VCaP (cell line): ENCODE data around the gene LYST.

Experiments used
- H3K27ac ChIP-seq: fragments of 450-650 bp; 2 replicates; pipeline ENCODE4 v1.5.1; 2017
- CTCF ChIP-seq: fragments of 450-650 bp; conservative IDR thresholded peaks from 2 replicates; pipeline ENCODE4 v1.5.1; 2017; ENCODE audit warnings: mild to moderate bottlenecking, moderate library complexity

The LYST gene

GRCh38 chr1:235736263-235736662 lies 130.4 kb downstream of the LYST start:
- H3K27ac ChIP-seq = no peak overlapping the region
- no peak for TF ChIP-seq CTCF

GRCh38 chr1:235735621-235736020 lies 131.1 kb downstream of the LYST start:
- no peak overlapping the region for H3K27ac ChIP-seq
- no peak for TF ChIP-seq CTCF

GRCh38 chr1:235734335-235734734 lies 132.4 kb downstream of the LYST start:
- no peak for TF ChIP-seq CTCF
- no peak overlapping the region for H3K27ac ChIP-seq

GRCh38 chr1:235730007-235730406 lies 136.7 kb downstream of the LYST start:
- H3K27ac ChIP-seq = no peak overlapping the region
- no peak for TF ChIP-seq CTCF

GRCh38 chr1:235726557-235726956 lies 140.1 kb downstream of the LYST start:
- no peak for TF ChIP-seq CTCF
- H3K27ac ChIP-seq = no peak overlapping the region

GRCh38 chr1:235725434-235725833 lies 141.3 kb downstream of the LYST start:
- no peak for TF ChIP-seq CTCF
- peak overlapping the region; percentile 8; the same call in 1 of the 2 replicates for H3K27ac ChIP-seq

- H3K27ac ChIP-seq = peak overlapping the region; percentile 8; the same call in 1 of the 2 replicates
- no peak for TF ChIP-seq CTCF
These were observed 142.0 kb downstream of the LYST start for GRCh38 chr1:235724730-235725129.

GRCh38 chr1:235722858-235723257 lies 143.8 kb downstream of the LYST start:
- no peak overlapping the region for H3K27ac ChIP-seq
- no peak for TF ChIP-seq CTCF
